ENCODE measurements around the gene SYNGR3. TPM values are rescaled to one million over a fixed set of nuclear protein-coding genes. Genes with fewer than 3 reads are reported as not detected.

SYNGR3 gene
- total and polyA plus RNA-seq, 2 donors from 2014 or later: 2.2 to 4.6 TPM

GRCh38 chr16:1998852-1999801 is 9.4 kb downstream of the SYNGR3 start:
- no peak for TF ChIP-seq CTCF (IDR thresholded peaks at IDR 0.05; ENCODE audit: borderline replicate concordance, extremely low read depth, insufficient read depth)
- peak in 1 of 5 donors; percentile 76 for DNase-seq

GRCh38 chr16:1999866-2000514 is 10.2 kb downstream of the SYNGR3 start:
- Histone ChIP-seq H3K27me3 (ENCODE audit: control insufficient read depth, insufficient read depth, low read length) (no peaks in the 10 kb centered on the region), H3K4me3 (ENCODE audit: low read length in 3 of 3) (no peak overlapping the region), H3K9me3 (ENCODE audit: control insufficient read depth in 2 of 3, insufficient read depth in 1 of 3, low read length in 3 of 3) (no peaks in the 10 kb centered on the region), H3K9ac (ENCODE audit: low read length in 3 of 3) (no peak overlapping the region), H3K27ac (ENCODE audit: low read depth in 2 of 2, low read length in 2 of 2) (no peak overlapping the region), H3K36me3 (ENCODE audit: control insufficient read depth in 2 of 3, insufficient read depth in 3 of 3, low read length in 3 of 3) (peaks cover 0 to 33% (median 14%) of the 10 kb centered on the region in 3 donors), H3K4me1 (ENCODE audit: control insufficient read depth in 2 of 3, insufficient read depth in 2 of 3, low read depth in 1 of 3, low read length in 3 of 3) (peaks cover 0 to 13% (median 0%) of the 10 kb centered on the region in 3 donors)
- TF ChIP-seq CTCF (IDR thresholded peaks at IDR 0.05; ENCODE audit: borderline replicate concordance, extremely low read depth, insufficient read depth): no peak
- FAIRE-seq: no peak
- DNase-seq: peak in 1 of 5 donors; percentile 81
- intact Hi-C loops (cut with DNase I): no loop called here

More at GRCh38 chr16:1998852-1999801, 9.4 kb downstream of the SYNGR3 start:
- intact Hi-C loops (cut with DNase I): no loop called here
- Histone ChIP-seq H3K27me3 (ENCODE audit: control insufficient read depth, insufficient read depth, low read length) (no peaks in the 10 kb centered on the region), H3K36me3 (ENCODE audit: control insufficient read depth in 2 of 3, insufficient read depth in 3 of 3, low read length in 3 of 3) (peaks cover 0 to 33% (median 14%) of the 10 kb centered on the region in 3 donors), H3K4me3 (ENCODE audit: low read length in 3 of 3) (no peak overlapping the region), H3K4me1 (ENCODE audit: control insufficient read depth in 2 of 3, insufficient read depth in 2 of 3, low read depth in 1 of 3, low read length in 3 of 3) (peaks cover 0 to 4% (median 0%) of the 10 kb centered on the region in 3 donors), H3K9ac (ENCODE audit: low read length in 3 of 3) (no peak overlapping the region), H3K9me3 (ENCODE audit: control insufficient read depth in 2 of 3, insufficient read depth in 1 of 3, low read length in 3 of 3) (no peaks in the 10 kb centered on the region), H3K27ac (ENCODE audit: low read depth in 2 of 2, low read length in 2 of 2) (no peak overlapping the region)
- FAIRE-seq: no peak

- H3K36me3 ChIP-seq (ENCODE audit: control insufficient read depth in 2 of 3, insufficient read depth in 3 of 3, low read length in 3 of 3): peaks cover 0 to 33% (median 14%) of the 10 kb centered on the region in 3 donors
- H3K9me3 ChIP-seq (ENCODE audit: control insufficient read depth in 2 of 3, insufficient read depth in 1 of 3, low read length in 3 of 3): no peaks in the 10 kb centered on the region
- no peak overlapping the region for H3K9ac ChIP-seq (ENCODE audit: low read length in 3 of 3)
- peaks cover 0 to 15% (median 0%) of the 10 kb centered on the region in 3 donors for H3K4me1 ChIP-seq (ENCODE audit: control insufficient read depth in 2 of 3, insufficient read depth in 2 of 3, low read depth in 1 of 3, low read length in 3 of 3)
- TF ChIP-seq CTCF (IDR thresholded peaks at IDR 0.05; ENCODE audit: borderline replicate concordance, extremely low read depth, insufficient read depth): no peak
- peak in 1 of 5 donors; percentile 63 for DNase-seq
- no peak overlapping the region for H3K4me3 ChIP-seq (ENCODE audit: low read length in 3 of 3)
- no peak overlapping the region for H3K27ac ChIP-seq (ENCODE audit: low read depth in 2 of 2, low read length in 2 of 2)
- no peaks in the 10 kb centered on the region for H3K27me3 ChIP-seq (ENCODE audit: control insufficient read depth, insufficient read depth, low read length)
- FAIRE-seq: no peak
- intact Hi-C loops (cut with DNase I): no loop called here
Observed at GRCh38 chr16:2001035-2001434, 11.3 kb downstream of the SYNGR3 start.
